NCI-H1048 (cell line): ENCODE measurements around the gene CDKN1A.
A peak's percentile ranks its signal among the peaks of the same experiment; 100 is the strongest.

Experiments
- DNase-seq: peaks from one replicate; lab custom pipeline; 2025; lab: John Stamatoyannopoulos, UW

The CDKN1A gene

GRCh38 chr6:36677753-36678487 is 594 bp upstream of the CDKN1A start:
- no peak for DNase-seq

- DNase-seq = no peak
These were observed 724 bp downstream of the CDKN1A start for GRCh38 chr6:36679043-36679833.

GRCh38 chr6:36682328-36683144 is 4.0 kb downstream of the CDKN1A start:
- peak; percentile 66 for DNase-seq

- DNase-seq = no peak
These were observed 4.7 kb downstream of the CDKN1A start for GRCh38 chr6:36683145-36683655.

- DNase-seq = no peak
These were observed 5.3 kb downstream of the CDKN1A start for GRCh38 chr6:36683656-36684446.

GRCh38 chr6:36684447-36684812 is 5.9 kb downstream of the CDKN1A start:
- DNase-seq = no peak

- DNase-seq = no peak
These were observed 6.8 kb downstream of the CDKN1A start for GRCh38 chr6:36685166-36685924.

- no peak for DNase-seq
These were observed 7.6 kb downstream of the CDKN1A start for GRCh38 chr6:36685926-36686667.

GRCh38 chr6:36686668-36687513 is 8.4 kb downstream of the CDKN1A start:
- DNase-seq = no peak

- no peak for DNase-seq
These were observed 9.7 kb downstream of the CDKN1A start for GRCh38 chr6:36688063-36688738.

- no peak for DNase-seq
These were observed 10.2 kb downstream of the CDKN1A start for GRCh38 chr6:36688739-36689075.

GRCh38 chr6:36691011-36691410 is 12.5 kb downstream of the CDKN1A start:
- DNase-seq = no peak

- DNase-seq = no peak
These were observed 13.1 kb downstream of the CDKN1A start for GRCh38 chr6:36691612-36692011.

GRCh38 chr6:36692220-36692619 is 13.7 kb downstream of the CDKN1A start:
- no peak for DNase-seq

GRCh38 chr6:36692861-36693702 is 14.6 kb downstream of the CDKN1A start:
- DNase-seq = no peak

GRCh38 chr6:36694616-36695015 is 16.1 kb downstream of the CDKN1A start:
- DNase-seq = no peak

GRCh38 chr6:36695414-36695813 is 16.9 kb downstream of the CDKN1A start:
- no peak for DNase-seq

GRCh38 chr6:36697481-36697903 is 19.0 kb downstream of the CDKN1A start, which contains the start of gene RAB44:
TSS of gene RAB44 (plus strand) at chr6:36697826. CDS start at chr6:36704236, 6,410 bp downstream.
- DNase-seq = no peak
